ENCODE data around the gene PDS5A.
"Not testable (repeated sequence)": the region's sequence is repeated elsewhere in the genome, so short reads cannot be mapped to it uniquely, and the experiment has no call there.

Gene PDS5A

GRCh38 chr4:39910064-39910463, 67.6 kb downstream of the PDS5A start:
- TF ChIP-seq ZFX (IDR thresholded peaks at IDR 0.05; ENCODE audit: borderline replicate concordance) (no peak), CTCF (IDR thresholded peaks at IDR 0.05) (no peak)
- no peak overlapping the region for H3K27ac ChIP-seq

GRCh38 chr4:39908284-39908683, 69.4 kb downstream of the PDS5A start:
- TF ChIP-seq CTCF (IDR thresholded peaks at IDR 0.05) (no peak), ZFX (IDR thresholded peaks at IDR 0.05; ENCODE audit: borderline replicate concordance) (no peak)
- H3K27ac ChIP-seq, result no peak overlapping the region

GRCh38 chr4:39905656-39906055, 72.1 kb downstream of the PDS5A start:
- no peak for TF ChIP-seq ZFX (IDR thresholded peaks at IDR 0.05; ENCODE audit: borderline replicate concordance)
- no peak for TF ChIP-seq CTCF (IDR thresholded peaks at IDR 0.05)
- H3K27ac ChIP-seq, result no peak overlapping the region

- not testable (repeated sequence) for H3K27ac ChIP-seq
These were observed 72.7 kb downstream of the PDS5A start for GRCh38 chr4:39905019-39905418.

- no peak overlapping the region for H3K27ac ChIP-seq
- TF ChIP-seq CTCF (IDR thresholded peaks at IDR 0.05), result no peak
These were observed 76.7 kb downstream of the PDS5A start for GRCh38 chr4:39900966-39901365.

GRCh38 chr4:39899291-39899690, 78.4 kb downstream of the PDS5A start:
- H3K27ac ChIP-seq, result no peak overlapping the region

GRCh38 chr4:39898015-39898414, 79.7 kb downstream of the PDS5A start:
- TF ChIP-seq CTCF (IDR thresholded peaks at IDR 0.05), result no peak
- no peak overlapping the region for H3K27ac ChIP-seq

More at GRCh38 chr4:39899291-39899690, 78.4 kb downstream of the PDS5A start:
- TF ChIP-seq CTCF (IDR thresholded peaks at IDR 0.05) (no peak), ZFX (IDR thresholded peaks at IDR 0.05; ENCODE audit: borderline replicate concordance) (no peak)

GRCh38 chr4:39893693-39894072, 84.0 kb downstream of the PDS5A start:
- H3K27ac ChIP-seq, result no peak overlapping the region
- TF ChIP-seq CTCF (IDR thresholded peaks at IDR 0.05) (no peak), ZFX (IDR thresholded peaks at IDR 0.05; ENCODE audit: borderline replicate concordance) (no peak)
